Measurements from ENCODE around the gene ITIH6.
"Not testable (repeated sequence)": the region's sequence is repeated elsewhere in the genome, so short reads cannot be mapped to it uniquely, and the experiment has no call there.

Gene ITIH6

GRCh38 chrX:54794795-54795194 is 3.3 kb downstream of the ITIH6 start:
- no peak for DNase-seq

DNA sequence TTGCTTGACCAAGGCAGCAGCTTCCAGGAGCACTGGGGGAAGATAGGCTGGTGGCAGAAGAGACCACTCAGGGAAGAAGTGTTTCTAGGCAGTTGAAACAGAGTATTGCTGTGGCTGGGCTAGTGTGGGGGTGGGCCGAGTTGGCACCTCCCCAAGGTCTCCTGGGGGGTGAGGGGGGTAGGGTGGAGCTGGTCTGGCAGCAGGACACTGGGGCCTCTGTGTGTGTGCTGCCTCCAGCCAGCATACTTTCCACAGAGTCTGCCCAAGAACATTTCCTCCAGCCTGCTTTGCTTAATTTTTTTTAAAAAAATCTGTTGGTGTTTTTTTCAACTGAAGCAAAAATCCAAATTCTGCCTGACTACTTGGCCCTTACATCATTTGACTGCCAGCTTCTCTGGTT is 4.0 kb downstream of the ITIH6 start:
- DNase-seq, result no peak

DNA sequence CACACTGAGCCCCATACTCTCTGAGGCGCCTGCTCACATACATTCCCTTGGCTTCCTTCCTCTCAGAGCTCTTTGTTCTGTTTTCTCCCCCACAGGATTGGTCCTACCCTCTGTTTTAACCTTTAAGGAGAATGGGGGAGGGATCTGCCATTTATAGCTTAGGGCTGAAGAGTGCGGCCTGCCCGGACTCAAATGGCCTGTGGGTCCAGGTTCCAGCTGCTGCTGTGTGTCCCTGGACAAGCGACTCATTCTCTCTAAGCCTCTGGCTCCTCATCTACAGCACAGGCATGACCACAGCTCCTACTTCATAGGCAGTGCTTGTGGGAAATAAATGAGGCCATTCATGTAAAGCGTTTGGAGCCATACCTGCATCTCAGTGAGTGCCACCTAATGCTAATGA is 8.7 kb downstream of the ITIH6 start:
- DNase-seq, result not testable (repeated sequence)

- no peak for DNase-seq
Measured at GRCh38 chrX:54788446-54788845, 9.6 kb downstream of the ITIH6 start.

DNA sequence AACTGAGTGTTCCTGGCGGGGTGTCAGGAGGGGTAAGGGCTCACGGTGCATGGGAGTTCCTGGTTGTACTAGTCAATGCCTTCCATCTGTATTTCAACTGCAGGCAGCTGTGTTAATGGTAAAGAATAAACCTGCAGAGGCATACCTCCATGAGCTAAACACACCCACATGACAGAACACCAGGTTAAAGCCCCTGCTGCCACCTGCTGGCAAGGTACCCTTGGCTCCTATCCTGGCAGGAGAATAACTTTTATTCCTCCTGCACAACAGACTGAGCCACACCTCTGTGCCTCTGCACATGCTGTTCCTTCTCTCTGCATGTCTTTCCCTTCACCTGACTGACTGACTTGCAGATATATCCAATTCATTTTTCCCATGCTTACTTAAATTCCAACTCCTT is 11.1 kb downstream of the ITIH6 start:
- DNase-seq, result peak; percentile 37

DNA sequence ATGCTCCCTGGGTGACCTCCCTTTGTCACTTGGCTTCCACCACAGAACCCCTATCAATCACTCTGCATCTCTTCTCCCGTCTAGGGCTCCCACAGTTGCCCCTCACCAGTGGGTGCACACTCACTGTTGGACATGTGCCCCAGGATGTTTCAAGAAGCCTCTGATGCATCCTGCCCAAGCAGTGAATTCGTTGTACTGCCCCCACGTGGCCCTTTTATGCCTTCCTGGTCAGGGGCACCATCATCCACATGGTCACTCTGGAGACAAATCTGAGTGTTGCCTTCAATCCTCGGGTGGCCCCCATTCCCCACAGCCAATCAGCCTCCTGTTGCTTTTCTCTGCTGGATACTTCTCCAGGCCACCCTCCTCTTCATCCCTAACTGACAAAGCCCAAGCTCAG is 12.2 kb downstream of the ITIH6 start:
- no peak for DNase-seq

- DNase-seq, result no peak
Measured at GRCh38 chrX:54776987-54777672, 20.9 kb downstream of the ITIH6 start.

DNA sequence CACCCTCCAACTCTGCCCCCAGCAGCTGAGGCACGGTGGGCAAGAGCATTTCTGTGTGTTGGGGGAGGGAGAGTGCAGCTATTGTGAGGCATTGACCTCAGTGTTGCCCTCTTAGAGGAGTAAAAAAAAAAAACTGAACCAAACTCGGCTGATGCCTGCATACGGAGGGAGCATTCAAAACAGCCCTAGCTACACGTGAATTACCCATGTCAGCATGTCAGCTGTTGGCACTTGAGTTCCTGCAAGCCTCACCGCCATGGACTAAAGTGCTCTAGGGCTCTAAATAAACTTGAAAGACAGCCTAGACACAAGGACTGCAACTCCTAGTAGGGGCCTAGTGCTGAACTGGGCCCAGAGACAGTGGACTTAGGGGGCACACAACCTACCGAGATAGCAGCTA is 22.0 kb downstream of the ITIH6 start:
- DNase-seq, result no peak

DNA sequence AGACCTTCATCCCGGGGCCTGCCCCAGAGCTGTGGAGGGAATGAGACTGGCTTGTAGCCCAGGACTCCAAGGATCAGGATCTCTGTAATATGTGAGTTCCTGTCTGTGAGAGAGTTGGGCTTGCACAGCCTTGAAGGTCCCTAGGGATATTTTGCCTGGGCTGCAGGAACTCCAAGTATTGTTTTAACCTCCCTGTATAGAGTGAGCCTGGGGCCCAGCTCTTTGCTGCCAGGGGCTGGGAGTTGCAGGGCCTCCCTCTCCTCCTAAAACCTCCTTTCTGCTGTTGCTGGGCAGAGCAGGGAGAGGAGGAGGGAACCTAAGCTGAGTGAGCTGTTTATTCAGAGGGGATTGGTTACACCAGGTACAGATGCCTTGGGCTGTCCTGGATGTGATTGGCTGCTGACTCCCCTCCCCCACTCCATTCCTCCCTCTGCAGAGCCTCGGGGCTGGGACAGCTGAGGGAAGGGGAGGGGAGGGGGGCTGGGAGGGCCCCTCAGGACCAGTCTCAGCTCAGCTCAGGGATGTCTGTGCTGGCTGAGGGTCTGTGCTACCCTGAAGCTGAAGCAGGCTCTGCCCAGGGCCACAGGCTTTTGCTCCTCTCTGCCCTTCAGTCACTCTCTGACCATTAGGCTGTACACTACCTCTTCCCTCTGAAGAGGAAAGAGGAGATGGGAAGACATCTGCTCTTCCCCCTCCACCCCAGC is 23.5 kb downstream of the ITIH6 start:
- DNase-seq, result not testable (repeated sequence)

DNA sequence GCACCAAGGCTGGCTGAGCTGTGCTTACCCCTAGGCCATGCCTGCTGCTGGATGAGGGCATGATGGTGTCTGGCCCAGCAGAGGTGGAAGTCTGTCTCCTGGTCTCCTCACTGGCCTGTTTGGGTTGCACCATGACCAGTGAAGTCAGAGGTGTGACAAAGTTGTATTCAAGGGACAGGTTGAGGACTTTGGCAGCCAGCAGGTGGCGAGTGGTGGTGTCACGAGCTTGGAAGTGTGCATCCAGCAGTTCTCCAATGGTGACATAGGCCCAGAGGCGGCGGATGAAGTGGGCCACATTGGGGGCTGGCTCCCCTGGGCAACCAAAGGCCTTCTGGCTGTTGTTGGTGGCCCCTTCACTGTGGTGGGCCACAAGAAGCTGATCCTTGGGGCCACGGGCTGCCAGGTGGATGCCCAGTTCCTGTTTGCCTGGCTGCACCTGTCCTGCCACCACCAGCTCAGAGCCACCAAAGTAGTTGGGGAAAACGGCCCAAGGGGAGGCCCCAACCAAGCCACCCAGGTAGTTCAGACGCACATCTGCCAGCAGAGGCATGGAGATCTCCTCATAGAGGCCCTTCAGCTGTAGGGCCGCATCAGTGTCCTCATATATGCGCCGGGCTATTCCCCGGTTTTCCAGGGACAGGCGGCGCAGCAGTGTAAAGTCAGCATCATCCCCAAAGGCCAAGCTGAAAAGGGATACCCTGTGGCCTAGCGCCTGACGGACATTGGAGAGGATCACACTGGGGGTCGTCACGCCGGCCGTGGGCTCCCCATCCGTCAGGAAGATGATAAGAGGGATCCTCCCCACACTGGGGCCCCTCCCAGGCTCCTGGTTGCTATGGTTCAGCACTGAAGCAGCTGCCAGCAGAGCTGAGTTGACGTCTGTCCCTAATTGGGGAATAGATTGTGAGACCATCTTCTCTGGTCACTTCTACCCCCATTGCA is 39.7 kb downstream of the ITIH6 start:
- DNase-seq, result no peak

- DNase-seq, result no peak
Measured at GRCh38 chrX:54754854-54755253, 43.2 kb downstream of the ITIH6 start.

GRCh38 chrX:54748626-54749025 is 49.4 kb downstream of the ITIH6 start:
- DNase-seq, result no peak

DNA sequence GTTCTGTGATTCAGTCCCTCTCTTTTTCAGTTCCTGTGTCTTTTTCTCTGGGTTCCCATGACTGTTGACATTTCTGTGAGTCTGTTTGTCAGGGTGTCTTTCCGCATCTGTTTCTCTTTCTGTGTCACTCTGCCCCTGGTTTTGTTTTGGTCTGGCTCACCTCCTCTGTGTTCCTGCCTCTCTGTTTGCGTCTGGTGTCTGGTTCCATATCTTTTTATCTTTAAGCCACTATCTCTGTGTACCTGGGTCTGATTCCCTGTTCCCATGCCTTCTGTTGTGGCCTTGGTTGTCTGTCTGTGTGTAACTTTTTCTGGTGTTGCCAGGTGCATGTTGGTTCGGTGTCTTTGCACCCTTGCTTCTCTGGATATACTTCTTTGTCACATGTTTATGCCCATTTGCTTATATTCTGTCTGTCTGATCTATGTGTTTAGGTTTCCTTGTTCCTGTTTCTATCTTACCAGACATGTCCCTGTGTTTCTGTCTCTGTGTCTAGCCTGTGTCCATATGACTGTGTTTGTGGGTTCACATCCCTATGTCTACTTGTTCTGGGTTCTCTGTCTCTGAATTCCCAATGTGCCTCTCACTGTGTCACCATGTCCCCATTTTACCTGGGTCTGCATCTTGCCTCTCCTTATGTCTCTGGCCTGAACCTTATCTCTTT is 50.2 kb downstream of the ITIH6 start:
- DNase-seq, result no peak

DNA sequence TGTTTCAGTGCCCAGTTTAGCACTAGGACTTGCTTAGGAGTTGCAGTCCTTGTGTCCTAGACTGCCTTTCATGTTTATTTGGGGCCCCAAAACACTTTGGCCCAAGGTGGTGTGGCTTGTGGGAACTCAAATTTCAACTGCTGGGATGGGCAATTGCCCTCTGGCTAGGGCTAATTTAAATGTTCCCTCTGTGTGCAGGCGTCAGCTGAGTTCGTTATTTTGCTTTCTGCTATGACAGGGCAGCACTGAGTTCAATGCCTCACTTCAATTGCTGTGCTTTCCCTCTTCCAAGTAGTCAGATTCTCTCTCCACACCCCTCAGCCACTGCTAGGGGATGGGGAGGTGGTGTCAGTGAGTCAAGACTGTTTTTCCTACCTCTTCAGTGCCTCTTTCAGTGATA is 51.1 kb downstream of the ITIH6 start:
- no peak for DNase-seq

GRCh38 chrX:54745676-54746075 is 52.4 kb downstream of the ITIH6 start:
- no peak for DNase-seq

- not testable (repeated sequence) for DNase-seq
Measured at GRCh38 chrX:54738567-54738966, 59.5 kb downstream of the ITIH6 start.

DNA sequence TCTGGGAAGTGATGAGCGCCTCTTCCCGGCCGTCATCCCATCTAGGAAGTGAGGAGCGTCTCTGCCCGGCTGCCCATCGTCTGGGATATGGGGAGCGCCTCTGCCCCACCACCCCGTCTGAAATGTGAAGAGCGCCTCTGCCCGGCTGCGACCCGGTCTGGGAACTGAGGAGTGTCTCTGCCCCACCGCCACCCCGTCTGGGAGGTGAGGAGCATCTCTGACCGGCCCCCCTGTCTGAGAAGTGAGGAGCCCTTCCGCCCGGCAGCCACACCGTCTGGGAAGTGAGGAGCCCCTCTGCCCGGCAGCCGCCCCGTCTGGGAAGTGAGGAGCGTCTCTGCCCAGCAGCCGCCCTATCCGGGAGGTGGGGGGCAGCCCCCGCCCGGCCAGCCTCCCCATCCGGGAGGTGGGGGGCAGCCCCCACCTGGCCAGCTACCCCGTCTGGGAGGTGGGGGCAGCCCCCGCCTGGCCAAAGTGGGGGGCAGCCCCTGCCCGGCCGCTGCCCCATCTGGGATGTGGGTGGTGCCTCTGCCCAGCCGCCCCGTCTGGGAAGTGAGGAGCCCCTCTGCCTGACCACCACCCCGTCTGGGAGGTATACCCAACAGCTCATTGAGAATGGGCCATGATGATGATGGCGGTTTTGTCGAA is 61.6 kb downstream of the ITIH6 start:
- DNase-seq, result not testable (repeated sequence)

DNA sequence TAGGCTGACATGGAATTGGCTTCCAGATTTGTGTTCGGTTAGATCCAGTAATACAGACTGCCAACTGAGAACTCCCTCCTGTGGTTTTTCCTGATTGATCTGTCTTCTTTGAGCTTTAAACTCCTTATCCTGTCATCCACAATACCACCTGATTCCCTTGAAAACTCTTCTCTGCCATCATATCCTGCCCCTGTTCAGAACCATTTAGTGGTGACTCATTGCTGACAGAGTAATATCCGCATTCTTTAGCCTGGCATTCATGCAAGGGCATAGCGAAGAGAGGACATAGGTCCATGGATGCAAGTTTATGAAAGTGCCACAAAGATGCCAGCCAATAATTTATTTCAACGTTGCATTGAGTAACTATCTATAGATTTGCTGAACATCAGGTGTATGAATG is 76.6 kb downstream of the ITIH6 start:
- no peak for DNase-seq

GRCh38 chrX:54715621-54716020 is 82.4 kb downstream of the ITIH6 start:
- no peak for DNase-seq

DNA sequence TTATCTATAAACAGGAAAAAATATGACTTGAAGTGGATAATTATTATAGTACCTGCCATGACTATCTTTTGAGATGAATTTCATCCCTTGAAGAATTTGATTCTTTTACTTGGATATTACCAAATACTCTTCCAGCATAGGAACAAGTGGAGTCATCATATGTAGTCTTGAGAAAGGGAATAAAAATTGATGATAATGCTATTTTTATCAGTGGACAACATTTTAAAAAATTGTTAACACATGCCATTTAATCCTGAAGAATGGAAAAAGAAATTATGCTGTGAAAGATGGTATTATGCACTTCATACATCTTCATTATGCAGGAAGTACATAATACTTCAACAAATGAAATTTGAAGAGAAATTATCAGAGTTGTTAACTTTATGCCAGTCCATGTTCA is 83.6 kb downstream of the ITIH6 start:
- no peak for DNase-seq

- DNase-seq, result no peak
Measured at GRCh38 chrX:54711735-54712134, 86.3 kb downstream of the ITIH6 start.

DNA sequence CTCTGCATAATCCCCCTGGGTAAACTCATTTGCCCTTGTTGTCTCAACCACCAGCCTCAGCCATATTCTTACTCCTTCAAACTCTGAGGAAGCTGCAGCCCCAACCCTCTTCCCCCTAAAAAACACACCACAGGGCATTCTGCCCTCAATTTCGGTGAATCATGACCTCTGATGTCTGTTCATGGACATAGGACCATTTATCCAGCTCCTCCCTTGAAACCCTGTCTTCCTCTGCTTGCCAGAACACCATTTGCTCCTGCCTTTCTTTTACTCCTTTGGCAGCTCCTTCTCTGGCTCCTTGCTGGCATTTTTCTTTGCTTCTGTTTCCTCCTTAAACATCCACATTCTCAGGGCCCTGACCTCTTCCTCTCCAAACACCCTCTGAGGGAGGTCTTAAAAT is 87.1 kb downstream of the ITIH6 start:
- DNase-seq, result no peak

DNA sequence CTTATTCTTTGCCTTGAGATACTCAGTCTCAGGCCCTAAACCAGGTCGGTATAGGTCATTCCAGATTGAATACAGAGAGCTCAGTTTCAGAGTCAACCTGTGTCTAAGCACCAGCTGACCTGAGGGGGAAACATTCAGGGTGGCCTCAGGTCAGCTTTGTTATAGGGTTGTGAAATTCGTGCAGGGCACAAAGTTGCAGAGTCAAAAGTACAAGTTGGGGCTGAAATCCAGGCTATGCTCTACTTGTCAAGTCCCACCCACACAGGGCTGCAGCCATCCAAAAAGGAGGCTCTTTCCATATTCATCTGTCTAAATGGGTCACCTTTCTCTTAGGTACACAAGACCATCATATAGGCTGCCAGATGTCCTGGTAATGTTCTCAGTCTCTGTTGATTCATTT is 89.7 kb downstream of the ITIH6 start:
- no peak for DNase-seq

Measured in activated CD8-positive, alpha-beta memory T cell treated with anti-CD3 and anti-CD28 coated beads, Interleukin-2, amount 50 U/mL, for 4 hours (primary cell).